H1 (cell line): Measurements from ENCODE around the gene ARHGAP15. TPM values are rescaled to one million over a fixed set of nuclear protein-coding genes. Genes with fewer than 3 reads are reported as not detected.

Experiments
- ATF2 ChIP-seq: IDR thresholded peaks from 2 replicates; pipeline ENCODE4 v1.6.1; 2012; ENCODE audit warnings: low read length, inconsistent platforms
- CHD7 ChIP-seq: fragments of 300-600 bp; sonication (generic); IDR thresholded peaks from 2 replicates; pipeline ENCODE4 v1.7.1; 2012; ENCODE audit warnings: low read length, moderate library complexity, mild to moderate bottlenecking, inconsistent platforms; ENCODE audit not compliant: insufficient replicate concordance
- CTBP2 ChIP-seq: IDR thresholded peaks from 2 replicates; pipeline ENCODE4 v1.7.0; 2011; ENCODE audit warnings: borderline replicate concordance, mild to moderate bottlenecking, moderate library complexity, mixed read lengths, low read length; ENCODE audit not compliant: insufficient read depth, insufficient read length
- TEAD4 ChIP-seq: IDR thresholded peaks from 2 replicates; pipeline ENCODE4 v1.6.1; 2012; ENCODE audit warnings: low read depth, low read length, inconsistent platforms, mixed read lengths
- polyA plus RNA-seq, 7 experiments: library from polyadenylated mRNA; depleted of rRNA in 3 of 7; stranded (reverse) in 5 of 7; unstranded in 2 of 7; fragments of >200 nt in 5 of 7; fragments of 200-250 nt in 2 of 7; gene quantifications; 1 replicate in 5 of 7; 2 replicates in 1 of 7; 4 replicates in 1 of 7; pipeline versions ENCODE4 v1.2.1 to v1.2.3, GENCODE V29; 2011 to 2013; ENCODE audit warnings: missing spikeins in 2 of 7, mixed read lengths in 2 of 7
- total RNA-seq: library from RNA; stranded (reverse); fragmentation: NEBNext Ultra II Directional; extraction: Animal tissue kit (Norgen Biotek cat#: 25700); gene quantifications from 2 replicates; pipeline ENCODE4 v1.2.1, GENCODE V29; 2021

Gene ARHGAP15
- total and polyA plus RNA-seq, 2 of the 8 experiments (the other 6 are each of a cell fraction or from before 2014, with no cell fraction given) = not detected

- no peak for TF ChIP-seq ATF2
- TF ChIP-seq CHD7 = no peak
- no peak for TF ChIP-seq TEAD4
- no peak for TF ChIP-seq CTBP2
Measured at GRCh38 chr2:143708682-143709081, 579.5 kb downstream of the ARHGAP15 start (continued).
